ENCODE measurements around the gene TMTC1.
"Not testable (repeated sequence)": the region's sequence is repeated elsewhere in the genome, so short reads cannot be mapped to it uniquely, and the experiment has no call there.

Gene TMTC1

DNA sequence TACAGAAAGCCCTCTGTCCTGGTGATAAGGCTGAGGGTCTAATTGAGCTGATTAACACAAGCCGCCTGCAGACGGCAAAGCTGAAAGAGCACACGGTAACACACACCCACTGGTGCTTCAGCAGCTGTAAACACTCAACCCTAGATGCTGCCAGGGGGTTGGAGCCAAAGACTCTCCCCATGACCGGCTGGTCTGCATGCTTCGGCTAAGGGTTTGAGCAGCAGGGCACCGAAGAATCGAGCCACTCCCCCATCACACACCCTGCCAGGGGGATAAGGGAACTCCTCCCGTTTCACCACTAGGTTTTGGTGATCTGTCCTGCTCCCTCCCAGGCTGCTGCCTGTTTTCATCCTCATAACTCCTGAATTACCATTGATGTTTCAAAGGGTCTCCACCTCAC is 145.2 kb downstream of the TMTC1 start:
- H3K27me3 Mint-ChIP-seq (ENCODE audit: low read depth) = no peaks in the 10 kb centered on the region
- no peaks in the 10 kb centered on the region for H3K4me1 Mint-ChIP-seq (ENCODE audit: low read depth)
- no peak overlapping the region for H3K27ac Mint-ChIP-seq
- no peaks in the 10 kb centered on the region for H3K36me3 Mint-ChIP-seq (ENCODE audit: low read depth)
- no peaks in the 10 kb centered on the region for H3K9me3 Mint-ChIP-seq
- DNase-seq (ENCODE audit: low spot score) = no peak
- H3K4me3 Mint-ChIP-seq = no peak overlapping the region

DNA sequence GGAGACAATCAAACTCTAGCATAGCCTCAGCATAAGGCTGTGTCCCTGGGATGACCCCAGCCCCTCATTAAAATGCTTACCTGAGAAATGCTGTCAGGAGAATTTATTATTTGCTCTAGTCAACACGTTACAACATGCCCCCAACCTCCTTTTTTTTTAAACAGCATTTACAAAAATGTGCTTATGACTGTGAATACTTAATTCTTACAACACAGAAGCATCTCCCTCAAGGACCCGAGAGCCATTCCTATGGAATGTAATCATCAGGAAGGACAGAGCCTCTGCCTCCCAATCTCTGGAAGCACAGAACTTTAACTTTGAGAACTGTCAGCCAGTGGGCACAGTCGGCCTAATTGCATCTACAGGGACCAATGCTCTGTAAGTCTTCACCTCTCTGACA is 149.7 kb downstream of the TMTC1 start:
- Mint-ChIP-seq H3K9me3 (no peaks in the 10 kb centered on the region), H3K4me3 (no peak overlapping the region), H3K36me3 (ENCODE audit: low read depth) (no peaks in the 10 kb centered on the region), H3K27ac (no peak overlapping the region), H3K27me3 (ENCODE audit: low read depth) (no peaks in the 10 kb centered on the region), H3K4me1 (ENCODE audit: low read depth) (no peaks in the 10 kb centered on the region)
- no peak for DNase-seq (ENCODE audit: low spot score)

DNA sequence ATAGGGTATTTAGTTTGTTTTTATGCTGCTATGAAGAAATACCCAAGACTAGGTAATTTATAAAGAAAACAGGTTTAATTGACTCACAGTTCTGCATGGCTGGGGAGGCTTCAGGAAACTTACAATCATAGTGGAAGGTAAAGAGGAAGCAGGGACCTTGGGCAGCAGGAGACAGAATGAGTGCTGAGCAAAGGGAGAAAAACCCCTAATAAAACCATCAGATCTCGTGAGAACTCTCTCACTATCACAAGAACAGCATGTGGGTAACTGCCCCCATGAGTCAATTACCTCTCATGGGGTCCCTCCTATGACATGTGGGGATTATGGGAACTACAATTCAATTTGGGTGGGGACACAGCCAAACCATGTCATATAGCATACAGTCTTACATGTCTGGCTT is 153.6 kb downstream of the TMTC1 start:
- not testable (repeated sequence) for H3K9me3 Mint-ChIP-seq; H3K4me3 Mint-ChIP-seq; H3K27ac Mint-ChIP-seq; H3K36me3 Mint-ChIP-seq (ENCODE audit: low read depth); H3K27me3 Mint-ChIP-seq (ENCODE audit: low read depth); H3K4me1 Mint-ChIP-seq (ENCODE audit: low read depth); DNase-seq (ENCODE audit: low spot score)

DNA sequence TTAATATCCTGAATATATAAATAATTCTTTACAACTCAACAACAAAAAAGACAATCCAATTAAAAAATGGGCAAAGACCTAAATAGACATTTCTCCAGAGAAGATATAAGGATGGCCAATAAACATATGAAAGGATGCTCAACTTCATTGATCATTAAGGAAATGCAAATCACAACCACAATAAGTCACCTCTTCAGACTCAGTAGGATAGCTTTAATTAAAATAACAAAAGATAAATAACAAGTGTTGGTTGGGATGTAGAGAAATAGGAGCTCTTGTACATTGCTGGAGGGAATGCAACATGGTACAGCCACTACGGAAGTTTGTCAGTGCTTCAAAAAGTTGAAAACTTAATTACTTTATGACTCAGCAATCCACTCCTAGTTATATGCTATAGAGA is 156.5 kb downstream of the TMTC1 start:
- Mint-ChIP-seq H3K27ac (no peak overlapping the region), H3K4me3 (no peak overlapping the region), H3K36me3 (ENCODE audit: low read depth) (no peaks in the 10 kb centered on the region), H3K4me1 (ENCODE audit: low read depth) (no peaks in the 10 kb centered on the region), H3K27me3 (ENCODE audit: low read depth) (no peaks in the 10 kb centered on the region), H3K9me3 (no peaks in the 10 kb centered on the region)
- no peak for DNase-seq (ENCODE audit: low spot score)

DNA sequence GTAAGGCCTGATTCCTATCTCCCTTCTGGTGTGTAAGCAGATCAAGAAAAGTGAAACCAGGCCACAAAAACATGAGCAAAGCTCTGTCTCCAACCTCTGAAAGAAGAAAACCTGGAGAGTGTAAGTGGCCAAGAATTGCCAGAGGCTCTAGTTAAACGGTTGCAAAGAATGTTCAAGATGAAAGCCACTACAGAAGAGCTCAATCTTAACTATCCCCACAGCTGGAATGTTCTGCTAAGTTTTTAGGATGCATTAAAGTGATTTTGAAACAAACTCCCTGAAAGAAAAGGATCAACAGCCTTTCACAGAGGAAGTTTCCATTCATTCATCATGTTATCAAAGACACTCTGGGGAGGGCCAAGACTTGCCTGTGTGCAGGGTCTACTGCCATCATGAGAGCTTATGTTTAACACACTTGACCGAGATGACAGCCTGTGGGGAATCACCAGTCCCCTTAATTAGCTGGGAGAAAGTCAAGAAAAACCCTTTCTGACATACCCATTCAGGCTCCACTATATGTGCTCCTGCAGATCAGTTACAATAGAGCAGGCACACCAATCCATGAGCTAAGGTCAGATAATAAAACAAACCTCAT is 158.3 kb downstream of the TMTC1 start:
- Mint-ChIP-seq H3K4me1 (ENCODE audit: low read depth) (no peaks in the 10 kb centered on the region), H3K27ac (no peak overlapping the region), H3K27me3 (ENCODE audit: low read depth) (no peaks in the 10 kb centered on the region), H3K36me3 (ENCODE audit: low read depth) (no peaks in the 10 kb centered on the region), H3K4me3 (no peak overlapping the region), H3K9me3 (no peaks in the 10 kb centered on the region)
- DNase-seq (ENCODE audit: low spot score) = no peak

DNA sequence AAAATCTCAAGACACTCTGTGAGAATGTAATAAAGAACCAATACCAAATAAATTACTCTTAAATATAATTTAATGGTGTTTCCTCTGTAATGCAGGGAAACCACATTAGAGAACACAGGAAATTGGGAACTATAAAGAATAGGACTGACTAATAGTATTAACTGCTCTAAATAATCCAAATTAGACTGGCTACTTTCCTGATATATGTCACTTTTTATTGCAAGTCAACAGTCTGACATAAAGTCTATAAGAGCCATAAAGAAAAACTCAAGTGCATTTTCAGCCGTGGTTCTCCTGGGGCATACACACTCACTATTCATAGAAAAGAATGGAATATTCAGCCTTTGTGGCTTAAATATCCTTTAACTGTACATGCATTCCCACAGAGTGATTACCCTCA is 161.5 kb downstream of the TMTC1 start:
- Mint-ChIP-seq H3K4me3 (no peak overlapping the region), H3K27ac (no peak overlapping the region), H3K9me3 (no peaks in the 10 kb centered on the region), H3K36me3 (ENCODE audit: low read depth) (no peaks in the 10 kb centered on the region), H3K27me3 (ENCODE audit: low read depth) (no peaks in the 10 kb centered on the region), H3K4me1 (ENCODE audit: low read depth) (no peaks in the 10 kb centered on the region)
- no peak for DNase-seq (ENCODE audit: low spot score)

DNA sequence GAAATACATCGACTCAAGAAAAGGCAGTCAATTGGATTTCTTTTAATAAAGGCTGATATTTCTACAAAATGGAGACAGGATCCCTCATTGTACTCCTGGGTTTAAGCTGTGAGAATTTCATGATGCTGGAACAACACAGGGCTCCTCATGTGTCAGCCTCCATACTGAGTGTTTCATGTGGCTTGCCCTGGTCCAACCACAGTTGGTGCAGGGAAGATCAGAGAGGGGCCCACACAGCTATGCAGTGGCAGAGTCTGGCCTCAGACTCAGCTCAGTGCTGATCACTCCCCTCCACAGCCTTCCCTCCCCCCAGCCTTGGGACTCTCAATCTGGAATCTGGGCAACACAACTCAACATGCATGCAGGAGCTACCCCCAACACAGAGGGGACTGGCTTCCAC is 163.7 kb downstream of the TMTC1 start:
- Mint-ChIP-seq H3K36me3 (ENCODE audit: low read depth) (no peaks in the 10 kb centered on the region), H3K4me3 (no peak overlapping the region), H3K27me3 (ENCODE audit: low read depth) (no peaks in the 10 kb centered on the region), H3K27ac (no peak overlapping the region), H3K9me3 (no peaks in the 10 kb centered on the region), H3K4me1 (ENCODE audit: low read depth) (no peaks in the 10 kb centered on the region)
- DNase-seq (ENCODE audit: low spot score) = no peak

DNA sequence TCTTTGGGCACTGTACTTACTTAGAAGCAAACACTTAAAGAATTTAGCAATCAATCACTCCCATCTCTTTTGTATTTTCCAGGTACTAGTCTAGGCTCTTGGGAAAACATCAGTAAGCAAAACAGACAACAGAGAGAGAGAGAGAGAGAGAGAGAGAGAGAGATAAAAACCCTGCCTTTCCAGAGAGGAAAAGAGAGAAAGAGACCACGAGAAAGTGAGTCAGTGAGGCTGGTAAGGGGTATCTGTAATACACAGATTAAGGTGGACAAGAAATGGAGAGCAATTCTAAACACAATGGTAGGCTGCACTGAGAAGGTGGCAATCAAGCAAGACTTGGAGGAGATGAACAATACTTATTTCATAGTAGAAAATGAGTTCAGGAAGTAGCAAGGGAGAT is 166.3 kb downstream of the TMTC1 start:
- no peaks in the 10 kb centered on the region for H3K4me1 Mint-ChIP-seq (ENCODE audit: low read depth)
- no peak overlapping the region for H3K4me3 Mint-ChIP-seq
- DNase-seq (ENCODE audit: low spot score) = no peak
- no peak overlapping the region for H3K27ac Mint-ChIP-seq
- no peaks in the 10 kb centered on the region for H3K9me3 Mint-ChIP-seq
- H3K27me3 Mint-ChIP-seq (ENCODE audit: low read depth) = no peaks in the 10 kb centered on the region
- H3K36me3 Mint-ChIP-seq (ENCODE audit: low read depth) = no peaks in the 10 kb centered on the region

DNA sequence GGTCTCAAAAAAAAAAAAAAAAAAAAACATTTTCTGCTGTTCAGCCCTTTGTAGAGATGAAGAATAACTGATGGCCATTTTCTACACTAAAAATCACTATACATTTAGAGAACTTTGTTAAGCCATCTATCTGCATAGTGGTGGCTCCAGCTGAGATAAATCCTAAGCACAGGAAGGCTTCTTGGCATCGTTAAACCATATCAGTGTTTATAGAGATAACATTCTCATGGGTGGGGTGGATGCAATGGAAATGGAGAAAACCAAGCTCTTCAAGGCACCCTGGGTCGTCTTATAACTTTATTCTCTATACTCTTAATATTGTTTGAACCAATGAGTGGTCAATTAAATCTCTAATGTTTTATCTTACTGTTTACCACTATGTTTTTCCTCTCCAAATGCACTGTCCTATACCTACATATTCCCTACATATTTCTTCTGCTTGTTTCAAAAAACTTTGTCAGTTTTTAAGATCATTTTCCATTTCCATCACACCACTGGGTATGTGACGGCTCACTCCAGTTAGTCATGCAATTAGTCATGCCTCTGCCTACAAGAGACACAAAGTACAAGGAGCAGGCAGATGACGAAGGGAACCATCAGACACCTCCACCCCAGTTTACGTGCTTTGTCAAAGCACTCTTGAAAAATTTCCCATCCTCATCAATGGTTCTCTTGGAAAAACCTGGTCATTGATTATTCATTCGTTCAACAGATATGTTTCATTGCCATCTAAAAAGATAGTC is 166.9 kb downstream of the TMTC1 start:
- DNase-seq (ENCODE audit: low spot score) = peak; percentile 12
- no peaks in the 10 kb centered on the region for H3K9me3 Mint-ChIP-seq
- H3K27ac Mint-ChIP-seq = no peak overlapping the region
- no peaks in the 10 kb centered on the region for H3K36me3 Mint-ChIP-seq (ENCODE audit: low read depth)
- H3K27me3 Mint-ChIP-seq (ENCODE audit: low read depth) = no peaks in the 10 kb centered on the region
- H3K4me1 Mint-ChIP-seq (ENCODE audit: low read depth) = no peaks in the 10 kb centered on the region
- no peak overlapping the region for H3K4me3 Mint-ChIP-seq

DNA sequence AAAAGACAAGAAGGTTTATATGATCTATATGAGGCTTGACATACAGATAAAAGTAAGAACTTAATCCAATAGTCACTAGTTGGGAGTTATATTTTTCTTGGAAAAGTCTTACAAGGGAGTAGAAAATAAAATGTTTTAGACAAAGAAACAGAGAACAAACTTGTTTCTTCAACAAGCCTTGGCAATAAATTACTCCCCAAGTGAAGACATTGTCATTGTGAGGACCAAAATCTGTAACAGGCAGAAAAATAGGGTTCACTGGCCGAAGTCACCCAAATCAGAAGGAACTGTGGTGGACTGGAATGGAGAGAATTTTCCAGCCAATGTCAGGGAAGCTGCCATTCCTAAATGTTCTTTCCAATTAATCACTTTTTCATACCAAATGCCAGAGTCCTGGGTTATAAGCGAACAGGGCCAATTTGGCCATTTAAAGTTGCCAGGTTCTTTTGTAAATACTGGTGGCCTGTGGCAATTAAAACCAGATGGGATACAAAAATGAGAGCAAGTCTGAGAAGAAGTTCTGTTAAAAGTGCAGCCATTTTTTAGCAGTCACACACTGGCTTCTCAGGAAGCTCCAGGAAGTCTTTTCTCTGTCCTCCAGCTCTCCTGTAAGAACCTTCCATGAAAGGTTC is 168.9 kb downstream of the TMTC1 start:
- Mint-ChIP-seq H3K4me3 (no peak overlapping the region), H3K9me3 (no peaks in the 10 kb centered on the region), H3K36me3 (ENCODE audit: low read depth) (no peaks in the 10 kb centered on the region), H3K27me3 (ENCODE audit: low read depth) (no peaks in the 10 kb centered on the region), H3K4me1 (ENCODE audit: low read depth) (no peaks in the 10 kb centered on the region), H3K27ac (no peak overlapping the region)
- no peak for DNase-seq (ENCODE audit: low spot score)

DNA sequence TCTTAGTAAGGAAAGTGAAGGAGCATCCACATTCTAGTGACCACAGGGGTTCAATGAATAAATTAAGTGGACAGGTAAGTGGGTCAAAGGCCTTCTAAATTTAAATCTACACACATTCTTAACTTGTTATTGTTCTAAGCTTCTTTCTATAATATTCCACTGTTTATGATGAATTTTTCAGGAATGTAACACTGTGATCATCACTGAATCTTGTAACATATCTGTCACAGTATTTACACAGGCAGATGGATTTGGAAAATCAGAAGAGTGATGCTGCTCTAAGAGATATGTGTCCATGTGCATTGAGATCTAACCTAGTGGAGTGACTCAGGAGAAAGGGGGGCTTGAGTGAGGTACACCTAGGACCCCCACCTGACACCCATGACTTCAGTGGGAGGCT is 170.8 kb downstream of the TMTC1 start:
- Mint-ChIP-seq H3K36me3 (ENCODE audit: low read depth) (no peaks in the 10 kb centered on the region), H3K4me1 (ENCODE audit: low read depth) (no peaks in the 10 kb centered on the region), H3K9me3 (no peaks in the 10 kb centered on the region)

DNA sequence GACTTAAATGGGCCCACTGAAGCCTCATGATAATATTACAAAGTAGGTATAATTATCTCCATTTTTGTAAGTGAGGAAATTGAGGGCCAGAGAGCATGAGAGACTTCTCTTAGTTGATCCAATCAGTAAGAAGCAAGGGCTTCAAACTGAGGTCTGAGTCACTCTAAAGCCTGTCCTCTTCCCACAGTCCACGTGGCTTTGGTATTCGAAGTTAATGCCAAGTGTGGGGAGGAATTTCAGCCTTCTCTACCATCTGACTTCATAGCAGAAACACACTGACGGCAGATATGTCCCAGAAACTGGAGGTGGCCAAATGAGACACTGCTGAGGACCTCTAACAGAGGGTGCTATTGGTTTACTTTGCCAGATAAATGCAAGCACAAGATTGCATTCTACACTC is 171.8 kb downstream of the TMTC1 start:
- Mint-ChIP-seq H3K4me3 (no peak overlapping the region), H3K36me3 (ENCODE audit: low read depth) (no peaks in the 10 kb centered on the region), H3K4me1 (ENCODE audit: low read depth) (no peaks in the 10 kb centered on the region), H3K27ac (no peak overlapping the region), H3K9me3 (no peaks in the 10 kb centered on the region), H3K27me3 (ENCODE audit: low read depth) (no peaks in the 10 kb centered on the region)
- no peak for DNase-seq (ENCODE audit: low spot score)

More for the DNA sequence above, 170.8 kb downstream of the TMTC1 start:
- Mint-ChIP-seq H3K27ac (no peak overlapping the region), H3K27me3 (ENCODE audit: low read depth) (no peaks in the 10 kb centered on the region), H3K4me3 (no peak overlapping the region)
- no peak for DNase-seq (ENCODE audit: low spot score)

DNA sequence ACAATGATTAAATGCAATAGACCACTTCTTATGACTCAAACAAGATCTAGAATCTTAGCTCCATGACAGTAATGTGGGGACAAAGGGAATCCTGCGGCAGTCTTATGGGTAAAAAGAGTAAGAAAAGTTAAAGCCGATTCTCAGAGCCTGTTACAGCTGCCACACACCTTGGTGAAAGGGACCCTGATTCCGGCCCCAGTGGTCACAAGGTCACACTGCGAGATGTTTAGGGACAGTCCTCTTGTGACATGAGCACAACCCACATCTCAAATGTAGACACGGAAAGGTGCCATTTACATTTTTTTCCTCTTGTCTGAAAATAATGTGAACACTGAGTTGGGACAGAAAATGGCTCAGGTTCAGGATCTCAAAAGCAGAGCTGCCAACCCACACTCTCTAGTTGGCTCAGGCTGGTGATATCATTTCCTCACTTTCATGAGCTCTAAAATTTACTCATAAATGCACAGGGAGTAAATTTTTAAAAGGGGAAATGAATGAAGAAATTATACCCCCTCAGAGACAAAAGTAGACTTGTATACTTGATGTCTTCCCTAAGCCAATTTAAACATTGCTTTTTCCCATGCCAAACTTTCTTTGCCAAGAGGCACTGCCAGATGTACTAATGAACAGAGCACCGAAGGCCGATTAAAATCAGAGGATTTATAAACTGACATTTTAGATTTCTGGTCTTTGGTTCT is 173.1 kb downstream of the TMTC1 start:
- no peak overlapping the region for H3K4me3 Mint-ChIP-seq
- no peak for DNase-seq (ENCODE audit: low spot score)
- no peaks in the 10 kb centered on the region for H3K4me1 Mint-ChIP-seq (ENCODE audit: low read depth)
- no peak overlapping the region for H3K27ac Mint-ChIP-seq
- H3K27me3 Mint-ChIP-seq (ENCODE audit: low read depth) = no peaks in the 10 kb centered on the region
- no peaks in the 10 kb centered on the region for H3K9me3 Mint-ChIP-seq
- H3K36me3 Mint-ChIP-seq (ENCODE audit: low read depth) = no peaks in the 10 kb centered on the region

DNA sequence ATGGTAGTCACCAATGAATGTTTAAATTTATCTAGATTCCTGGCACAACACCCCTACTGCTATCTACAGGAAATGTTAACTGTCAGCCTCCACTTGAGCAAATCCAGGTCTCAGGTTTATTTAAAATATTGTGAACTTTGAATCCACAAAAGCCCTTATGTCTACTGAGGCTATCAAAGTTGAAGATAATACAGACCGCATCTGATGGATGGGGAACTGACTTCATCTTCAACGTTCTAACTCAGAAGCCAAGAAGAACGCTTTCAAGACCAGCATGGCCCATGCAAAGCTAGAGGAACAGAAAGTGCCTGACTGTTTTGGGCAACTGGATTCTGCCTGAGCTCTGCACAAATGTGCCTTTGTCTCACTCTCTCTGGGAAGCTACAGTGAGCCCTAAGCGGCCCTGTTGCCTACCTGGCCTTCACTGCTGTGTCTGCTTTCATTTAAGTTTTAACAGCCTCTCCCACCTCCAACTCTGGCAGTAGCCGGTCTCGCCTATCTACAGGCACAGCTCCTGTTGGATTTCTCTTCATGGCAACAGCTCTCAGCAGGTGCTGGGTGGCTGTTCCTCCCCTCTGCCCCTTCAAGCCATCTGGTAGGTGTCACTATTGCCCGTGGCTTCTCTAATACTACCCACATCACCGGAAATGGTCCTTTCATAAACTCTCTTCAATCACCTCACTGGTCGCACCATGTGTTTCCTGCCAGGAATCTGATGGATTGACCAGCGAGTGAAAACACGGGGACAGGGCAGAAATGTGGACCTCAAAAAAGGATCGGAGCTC is 174.1 kb downstream of the TMTC1 start:
- H3K27ac Mint-ChIP-seq = no peak overlapping the region
- H3K36me3 Mint-ChIP-seq (ENCODE audit: low read depth) = no peaks in the 10 kb centered on the region

More for the DNA sequence above, 174.1 kb downstream of the TMTC1 start:
- H3K4me3 Mint-ChIP-seq = no peak overlapping the region
- no peaks in the 10 kb centered on the region for H3K27me3 Mint-ChIP-seq (ENCODE audit: low read depth)
- no peaks in the 10 kb centered on the region for H3K4me1 Mint-ChIP-seq (ENCODE audit: low read depth)
- no peak for DNase-seq (ENCODE audit: low spot score)
- H3K9me3 Mint-ChIP-seq = no peaks in the 10 kb centered on the region

All from T-helper 2 cell treated with Interferon-gamma antibody and Interleukin-4, amounts not matched to agents 5 μg/mL and 100 μg/mL, for 36 hours (primary cell).